ENCODE data around the gene TAS2R14. TPM values are rescaled to one million over a fixed set of nuclear protein-coding genes. Genes with fewer than 3 reads are reported as not detected.

The TAS2R14 gene
- total RNA-seq, 4 donors from 2014 or later: 0.27 to 3.0 (median 0.29) TPM; not detected in 1

GRCh38 chr12:10960211-10960610 lies 21.1 kb upstream of the TAS2R14 start:
- ATAC-seq (no peak), DNase-seq (no peak)
- Histone ChIP-seq H3K27me3 (no peaks in the 10 kb centered on the region), H3K4me3 (no peak overlapping the region), H3K27ac (no peak overlapping the region), H3K9me3 (no peaks in the 10 kb centered on the region), H3K4me1 (no peaks in the 10 kb centered on the region), H3K36me3 (no peaks in the 10 kb centered on the region)
- in situ Hi-C loops (cut with MboI; ENCODE audit: low sequenced_read_pairs in 4 of 4) (no loop called here), intact Hi-C loops (cut with DNase I; ENCODE audit: low total_unique reads) (no loop called here)
- TF ChIP-seq, protein P1, sequence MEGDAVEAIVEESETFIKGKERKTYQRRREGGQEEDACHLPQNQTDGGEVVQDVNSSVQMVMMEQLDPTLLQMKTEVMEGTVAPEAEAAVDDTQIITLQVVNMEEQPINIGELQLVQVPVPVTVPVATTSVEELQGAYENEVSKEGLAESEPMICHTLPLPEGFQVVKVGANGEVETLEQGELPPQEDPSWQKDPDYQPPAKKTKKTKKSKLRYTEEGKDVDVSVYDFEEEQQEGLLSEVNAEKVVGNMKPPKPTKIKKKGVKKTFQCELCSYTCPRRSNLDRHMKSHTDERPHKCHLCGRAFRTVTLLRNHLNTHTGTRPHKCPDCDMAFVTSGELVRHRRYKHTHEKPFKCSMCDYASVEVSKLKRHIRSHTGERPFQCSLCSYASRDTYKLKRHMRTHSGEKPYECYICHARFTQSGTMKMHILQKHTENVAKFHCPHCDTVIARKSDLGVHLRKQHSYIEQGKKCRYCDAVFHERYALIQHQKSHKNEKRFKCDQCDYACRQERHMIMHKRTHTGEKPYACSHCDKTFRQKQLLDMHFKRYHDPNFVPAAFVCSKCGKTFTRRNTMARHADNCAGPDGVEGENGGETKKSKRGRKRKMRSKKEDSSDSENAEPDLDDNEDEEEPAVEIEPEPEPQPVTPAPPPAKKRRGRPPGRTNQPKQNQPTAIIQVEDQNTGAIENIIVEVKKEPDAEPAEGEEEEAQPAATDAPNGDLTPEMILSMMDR (IDR thresholded peaks at IDR 0.05 in 4 of 5, conservative IDR thresholded peaks at IDR 0.05 in 1 of 5): no peak
- TF ChIP-seq POLR2A (IDR thresholded peaks at IDR 0.05): no peak

DNA sequence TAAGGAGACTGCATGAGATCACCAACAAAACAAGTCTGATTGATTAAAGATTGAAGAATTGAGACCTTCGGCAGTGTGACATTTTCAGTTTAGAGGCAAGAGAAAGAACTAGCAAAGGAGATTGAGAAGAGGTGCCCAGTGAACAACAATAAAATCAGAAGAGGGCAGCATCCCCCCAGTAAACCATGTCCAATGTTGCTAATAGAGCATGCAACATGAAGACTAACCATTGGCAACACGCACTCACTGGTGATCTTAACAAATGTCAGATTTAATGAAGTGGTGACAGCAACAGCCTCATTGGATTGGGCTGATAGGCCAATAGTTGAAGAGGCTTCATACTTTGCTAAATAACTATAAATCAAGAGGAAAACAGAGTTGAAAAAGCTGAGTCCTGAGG lies 20.7 kb upstream of the TAS2R14 start:
- DNase-seq (no peak), ATAC-seq (no peak)
- no peaks in the 10 kb centered on the region for H3K27me3 ChIP-seq
- intact Hi-C loops (cut with DNase I; ENCODE audit: low total_unique reads): no loop called here
- H3K4me3 ChIP-seq: no peak overlapping the region
- in situ Hi-C loops (cut with MboI; ENCODE audit: low sequenced_read_pairs in 4 of 4): no loop called here
- TF ChIP-seq, protein P1 (IDR thresholded peaks at IDR 0.05 in 4 of 5, conservative IDR thresholded peaks at IDR 0.05 in 1 of 5): no peak
- TF ChIP-seq POLR2A (IDR thresholded peaks at IDR 0.05): no peak
- no peaks in the 10 kb centered on the region for H3K4me1 ChIP-seq
- no peaks in the 10 kb centered on the region for H3K36me3 ChIP-seq
- no peak overlapping the region for H3K27ac ChIP-seq
- no peaks in the 10 kb centered on the region for H3K9me3 ChIP-seq

DNA sequence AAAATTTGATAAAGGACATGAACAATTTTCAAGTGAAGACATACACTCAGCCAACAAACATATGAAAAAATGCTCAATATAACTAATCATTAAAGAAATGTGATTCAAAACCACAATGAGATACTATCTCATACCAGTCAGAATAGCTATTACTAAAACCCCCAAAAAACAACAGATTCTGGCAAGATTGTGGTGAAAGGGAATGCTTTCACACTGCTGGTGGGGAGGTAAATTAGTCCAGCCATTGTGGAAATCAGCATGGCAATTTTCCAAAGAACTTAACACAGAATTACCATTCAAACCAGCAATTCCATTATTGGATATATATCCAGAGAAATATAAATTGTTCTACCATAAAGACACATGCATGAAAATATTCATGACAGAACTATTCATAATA lies 18.7 kb upstream of the TAS2R14 start:
- no peak overlapping the region for H3K4me3 ChIP-seq
- in situ Hi-C loops (cut with MboI; ENCODE audit: low sequenced_read_pairs in 4 of 4) (no loop called here), intact Hi-C loops (cut with DNase I; ENCODE audit: low total_unique reads) (no loop called here)
- no peaks in the 10 kb centered on the region for H3K9me3 ChIP-seq
- ATAC-seq (no peak), DNase-seq (no peak)
- no peaks in the 10 kb centered on the region for H3K27me3 ChIP-seq
- no peaks in the 10 kb centered on the region for H3K36me3 ChIP-seq
- peaks cover 4 to 5% of the 10 kb centered on the region in 2 donors for H3K4me1 ChIP-seq
- H3K27ac ChIP-seq: no peak overlapping the region
- TF ChIP-seq, protein P1 (IDR thresholded peaks at IDR 0.05 in 4 of 5, conservative IDR thresholded peaks at IDR 0.05 in 1 of 5): no peak
- TF ChIP-seq POLR2A (IDR thresholded peaks at IDR 0.05): no peak

GRCh38 chr12:10956085-10956484 lies 17.0 kb upstream of the TAS2R14 start:
- Histone ChIP-seq H3K9me3 (no peaks in the 10 kb centered on the region), H3K4me1 (peaks cover 7 to 15% of the 10 kb centered on the region in 2 donors), H3K27me3 (no peaks in the 10 kb centered on the region), H3K27ac (no peak overlapping the region), H3K36me3 (no peaks in the 10 kb centered on the region), H3K4me3 (no peak overlapping the region)
- intact Hi-C loops (cut with DNase I; ENCODE audit: low total_unique reads): no loop called here
- ATAC-seq (no peak), DNase-seq (no peak)
- in situ Hi-C loops (cut with MboI; ENCODE audit: low sequenced_read_pairs in 4 of 4): no loop called here
- TF ChIP-seq, protein P1 (IDR thresholded peaks at IDR 0.05 in 4 of 5, conservative IDR thresholded peaks at IDR 0.05 in 1 of 5): no peak
- TF ChIP-seq POLR2A (IDR thresholded peaks at IDR 0.05): no peak

DNA sequence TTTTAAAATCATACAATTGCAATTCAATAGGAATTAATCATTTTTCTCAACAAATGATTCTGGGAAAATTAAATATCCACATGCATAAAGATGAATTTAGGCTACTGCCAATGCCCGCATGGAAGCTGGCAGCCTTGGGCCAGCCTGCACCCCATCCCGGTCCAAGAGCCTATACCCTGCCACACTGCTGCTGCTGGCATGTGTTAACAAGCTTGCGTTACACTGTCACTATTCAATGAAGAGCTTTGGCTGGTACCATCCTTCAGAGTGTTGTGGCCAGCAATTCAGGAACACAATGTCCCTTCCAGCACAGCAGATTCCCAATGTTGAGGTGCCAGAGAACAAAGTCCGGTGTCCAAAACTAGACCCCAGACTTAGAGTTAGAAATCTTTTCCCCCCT lies 13.6 kb upstream of the TAS2R14 start:
- peak in 1 of 2 donors; percentile 14 for DNase-seq
- Histone ChIP-seq H3K4me3 (no peak overlapping the region), H3K27me3 (no peaks in the 10 kb centered on the region), H3K27ac (no peak overlapping the region), H3K4me1 (peaks cover 7 to 15% of the 10 kb centered on the region in 2 donors), H3K36me3 (no peaks in the 10 kb centered on the region), H3K9me3 (no peaks in the 10 kb centered on the region)
- ATAC-seq: peak in 1 of 2 donors; percentile 66
- in situ Hi-C loops (cut with MboI; ENCODE audit: low sequenced_read_pairs in 4 of 4) (no loop called here), intact Hi-C loops (cut with DNase I; ENCODE audit: low total_unique reads) (no loop called here)
- TF ChIP-seq, protein P1 (IDR thresholded peaks at IDR 0.05 in 4 of 5, conservative IDR thresholded peaks at IDR 0.05 in 1 of 5): no peak
- no peak for TF ChIP-seq POLR2A (IDR thresholded peaks at IDR 0.05)
